Measurements from ENCODE around the gene SLC9A9. TPM values are rescaled to one million over a fixed set of nuclear protein-coding genes. Genes with fewer than 3 reads are reported as not detected.

SLC9A9 gene
- total and polyA plus RNA-seq, 9 of the 15 experiments (the other 6 are each of a cell fraction or from before 2014, with no cell fraction given) = 0.03 to 0.13 TPM; not detected in 7

- H3K9ac ChIP-seq (ENCODE audit: insufficient read depth in 1 of 2, low read depth in 2 of 2, low read length in 2 of 2) = no peak overlapping the region
- H3K79me2 ChIP-seq (ENCODE audit: control insufficient read depth, insufficient read depth, low read length) = no peaks in the 10 kb centered on the region
- ATAC-seq (no peak), FAIRE-seq (no peak), DNase-seq (ENCODE audit: extremely low read depth in 1 of 4, low spot score in 3 of 4) (no peak)
- H3K9me3 ChIP-seq (replicated peaks; ENCODE audit: control insufficient read depth, insufficient read depth, low read depth, low read length) = no peaks in the 10 kb centered on the region
- intact Hi-C loops (cut with micrococcal nuclease) = no loop called here
- H2AFZ ChIP-seq (ENCODE audit: low read depth, low read length) = no peak overlapping the region
- CTCF ChIA-PET (ENCODE audit: low intra/inter-chr PET ratio) = no interaction called here
- no peaks in the 10 kb centered on the region for H3K27me3 ChIP-seq (ENCODE audit: control insufficient read depth in 2 of 2, insufficient read depth in 2 of 2, low read length in 2 of 2)
- no peaks in the 10 kb centered on the region for H3K4me1 ChIP-seq (replicated peaks in 1 of 2; ENCODE audit: control insufficient read depth in 2 of 2, insufficient read depth in 2 of 2, low read length in 2 of 2)
- H3K9me1 ChIP-seq (ENCODE audit: control insufficient read depth, insufficient read depth, low read length) = no peaks in the 10 kb centered on the region
- no peak overlapping the region for H3K4me2 ChIP-seq (ENCODE audit: insufficient read depth, low read length)
- BruUV-seq (replicated peaks) = no TSS peak
- H3K27ac ChIP-seq (ENCODE audit: extremely low read depth, low read depth, low read length) = no peak overlapping the region
- no peaks in the 10 kb centered on the region for H3K36me3 ChIP-seq (ENCODE audit: control insufficient read depth, insufficient read depth, low read length)
- POLR2A ChIA-PET = no interaction called here
- no peaks in the 10 kb centered on the region for H4K20me1 ChIP-seq (replicated peaks; ENCODE audit: control insufficient read depth, insufficient read depth, low read length)
- WGBS (ENCODE audit: insufficient coverage, low coverage, missing lambda C conversion rate) = 0% methylated on average over 1 of the region's 1 CpG
- H3K4me3 ChIP-seq = no peak overlapping the region
- in situ Hi-C loops (cut with MboI) = no loop called here
- TF ChIP-seq GATAD2B (IDR thresholded peaks at IDR 0.05; ENCODE audit: borderline replicate concordance) (no peak), TEAD4 (IDR thresholded peaks at IDR 0.05; ENCODE audit: low read length) (no peak), TEAD4 (CRISPR knock-in tag; IDR thresholded peaks at IDR 0.05; ENCODE audit: borderline replicate concordance) (no peak), SMC3 (conservative IDR thresholded peaks at IDR 0.05; ENCODE audit: insufficient read depth, low read depth, low read length) (no peak), RB1 (IDR thresholded peaks at IDR 0.05; ENCODE audit: low read depth) (no peak), E2F4 (CRISPR knock-in tag; IDR thresholded peaks at IDR 0.05; ENCODE audit: low read depth) (no peak), NCOA4 (IDR thresholded peaks at IDR 0.05; ENCODE audit: partially characterized antibody) (no peak), DNMT1 (IDR thresholded peaks at IDR 0.05) (no peak), SRSF7 (optimal IDR thresholded peaks at IDR 0.05; ENCODE audit: low read depth, low read length) (no peak), ZNF384 (IDR thresholded peaks at IDR 0.05; ENCODE audit: low read depth, low read length) (no peak), FOXA3 (CRISPR knock-in tag; conservative IDR thresholded peaks at IDR 0.05 in 1 of 2, IDR thresholded peaks at IDR 0.05 in 1 of 2) (no peak), NELFE (IDR thresholded peaks at IDR 0.05; ENCODE audit: insufficient read depth, insufficient read length) (no peak), MAX (CRISPR knock-in tag; IDR thresholded peaks at IDR 0.05) (no peak), E4F1 (CRISPR knock-in tag; IDR thresholded peaks at IDR 0.05; ENCODE audit: borderline replicate concordance) (no peak)
Observed at GRCh38 chr3:143837076-143837475, 11.2 kb downstream of the SLC9A9 start.
